ENCODE data around the gene DNAJA4. TPM values are rescaled to one million over a fixed set of nuclear protein-coding genes. Genes with fewer than 3 reads are reported as not detected.

The DNAJA4 gene
- total RNA-seq, 1 donor from 2014 or later = 22.3 TPM

DNA sequence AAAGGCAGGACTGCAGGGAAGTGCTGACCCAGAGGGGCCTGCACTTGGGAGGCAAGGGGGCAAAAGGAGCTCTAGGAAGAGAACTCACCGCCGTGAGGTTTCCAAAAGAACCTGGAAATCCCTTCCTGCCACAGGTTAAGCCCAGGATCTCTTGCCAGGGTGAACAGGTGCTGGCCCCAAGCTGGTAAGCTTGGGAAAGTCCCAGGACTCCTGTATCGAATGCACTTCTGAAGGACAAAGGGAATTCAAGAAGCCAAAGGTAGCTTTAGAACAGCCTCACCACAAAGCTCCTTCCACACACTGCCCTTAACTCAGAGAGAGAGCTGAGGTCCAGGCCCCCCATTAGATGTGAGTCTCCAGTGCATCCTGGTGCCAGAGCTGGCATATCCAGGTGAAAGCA, 46.9 kb downstream of the DNAJA4 start:
- Mint-ChIP-seq H3K36me3 (ENCODE audit: low read depth) (no peaks in the 10 kb centered on the region), H3K4me1 (no peaks in the 10 kb centered on the region), H3K27ac (no peak overlapping the region), H3K4me3 (no peak overlapping the region), H3K9me3 (no peaks in the 10 kb centered on the region), H3K27me3 (peaks cover 9% of the 10 kb centered on the region)
- ChIA-PET CTCF (no interaction called here), POLR2A (no interaction called here)
- intact Hi-C loops (cut with micrococcal nuclease) = no loop called here
- ATAC-seq (ENCODE audit: low read depth) = no peak
- TF ChIP-seq, protein P1, sequence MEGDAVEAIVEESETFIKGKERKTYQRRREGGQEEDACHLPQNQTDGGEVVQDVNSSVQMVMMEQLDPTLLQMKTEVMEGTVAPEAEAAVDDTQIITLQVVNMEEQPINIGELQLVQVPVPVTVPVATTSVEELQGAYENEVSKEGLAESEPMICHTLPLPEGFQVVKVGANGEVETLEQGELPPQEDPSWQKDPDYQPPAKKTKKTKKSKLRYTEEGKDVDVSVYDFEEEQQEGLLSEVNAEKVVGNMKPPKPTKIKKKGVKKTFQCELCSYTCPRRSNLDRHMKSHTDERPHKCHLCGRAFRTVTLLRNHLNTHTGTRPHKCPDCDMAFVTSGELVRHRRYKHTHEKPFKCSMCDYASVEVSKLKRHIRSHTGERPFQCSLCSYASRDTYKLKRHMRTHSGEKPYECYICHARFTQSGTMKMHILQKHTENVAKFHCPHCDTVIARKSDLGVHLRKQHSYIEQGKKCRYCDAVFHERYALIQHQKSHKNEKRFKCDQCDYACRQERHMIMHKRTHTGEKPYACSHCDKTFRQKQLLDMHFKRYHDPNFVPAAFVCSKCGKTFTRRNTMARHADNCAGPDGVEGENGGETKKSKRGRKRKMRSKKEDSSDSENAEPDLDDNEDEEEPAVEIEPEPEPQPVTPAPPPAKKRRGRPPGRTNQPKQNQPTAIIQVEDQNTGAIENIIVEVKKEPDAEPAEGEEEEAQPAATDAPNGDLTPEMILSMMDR (IDR thresholded peaks at IDR 0.05) = no peak
- no peak for DNase-seq

DNA sequence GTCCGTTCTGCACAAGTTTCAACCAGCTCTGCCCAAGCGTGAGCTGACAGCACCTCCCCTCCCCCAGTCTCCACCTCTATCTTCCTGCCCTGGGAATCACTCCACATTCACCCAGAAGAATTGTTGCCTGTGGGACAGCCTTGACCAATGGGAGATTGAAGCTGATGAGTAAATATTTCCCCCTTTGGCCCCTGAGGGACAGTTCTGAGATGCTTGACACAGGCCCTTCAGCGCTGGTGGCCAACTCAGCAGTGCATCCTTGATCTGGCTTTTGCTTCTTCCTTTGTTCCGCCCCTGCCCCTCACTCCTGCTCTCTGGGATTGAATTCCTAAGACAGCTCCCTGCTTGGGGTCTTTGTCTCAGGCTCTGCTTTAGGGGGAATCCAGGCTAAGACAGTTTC, 48.2 kb downstream of the DNAJA4 start:
- ATAC-seq (ENCODE audit: low read depth) = no peak

DNA sequence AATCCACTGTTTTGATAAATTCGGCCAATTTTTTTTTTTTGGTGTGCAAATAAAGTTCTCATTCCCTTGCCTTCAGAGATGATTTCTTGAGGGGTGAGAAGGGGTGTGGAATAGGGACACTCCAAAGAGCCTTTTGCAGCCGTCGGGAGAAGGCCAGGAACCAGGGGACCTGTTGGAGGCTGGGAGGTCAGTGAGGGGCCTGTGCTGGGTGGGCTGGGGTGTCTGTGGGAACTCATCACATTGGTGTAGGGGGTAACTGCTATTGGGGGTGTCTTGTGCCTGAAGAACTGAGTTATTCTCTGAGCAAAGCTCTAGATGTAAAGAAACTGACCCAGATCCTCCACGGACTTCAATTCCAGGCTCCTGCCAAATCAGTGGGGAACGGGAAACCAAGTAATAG, 48.6 kb downstream of the DNAJA4 start:
- no peak overlapping the region for H3K27ac Mint-ChIP-seq
- no peaks in the 10 kb centered on the region for H3K4me1 Mint-ChIP-seq
- TF ChIP-seq, protein P1 (IDR thresholded peaks at IDR 0.05) = no peak
- no peak for ATAC-seq (ENCODE audit: low read depth)
- ChIA-PET CTCF (no interaction called here), POLR2A (no interaction called here)
- no peaks in the 10 kb centered on the region for H3K36me3 Mint-ChIP-seq (ENCODE audit: low read depth)
- no peak for DNase-seq
- H3K27me3 Mint-ChIP-seq = peaks cover 7% of the 10 kb centered on the region
- intact Hi-C loops (cut with micrococcal nuclease) = no loop called here
- H3K9me3 Mint-ChIP-seq = no peaks in the 10 kb centered on the region
- no peak overlapping the region for H3K4me3 Mint-ChIP-seq

More for the DNA sequence above, 48.2 kb downstream of the DNAJA4 start:
- no peak for DNase-seq
- intact Hi-C loops (cut with micrococcal nuclease) = no loop called here
- peaks cover 7% of the 10 kb centered on the region for H3K27me3 Mint-ChIP-seq
- CTCF ChIA-PET = no interaction called here
- no peaks in the 10 kb centered on the region for H3K36me3 Mint-ChIP-seq (ENCODE audit: low read depth)
- TF ChIP-seq, protein P1 (IDR thresholded peaks at IDR 0.05) = no peak
- POLR2A ChIA-PET = no interaction called here
- H3K9me3 Mint-ChIP-seq = no peaks in the 10 kb centered on the region
- H3K4me3 Mint-ChIP-seq = no peak overlapping the region
- no peaks in the 10 kb centered on the region for H3K4me1 Mint-ChIP-seq
- H3K27ac Mint-ChIP-seq = no peak overlapping the region

- POLR2A ChIA-PET = no interaction called here
- Mint-ChIP-seq H3K4me3 (no peak overlapping the region), H3K4me1 (no peaks in the 10 kb centered on the region), H3K9me3 (no peaks in the 10 kb centered on the region), H3K27ac (no peak overlapping the region), H3K36me3 (ENCODE audit: low read depth) (no peaks in the 10 kb centered on the region), H3K27me3 (peaks cover 5% of the 10 kb centered on the region)
- ATAC-seq (ENCODE audit: low read depth) = no peak
- TF ChIP-seq, protein P1 (IDR thresholded peaks at IDR 0.05) = no peak
- CTCF ChIA-PET = no interaction called here
- intact Hi-C loops (cut with micrococcal nuclease) = no loop called here
- DNase-seq = no peak
These were observed 49.0 kb downstream of the DNAJA4 start for GRCh38 chr15:78313383-78313782.

GRCh38 chr15:78314181-78314581, 49.8 kb downstream of the DNAJA4 start:
- intact Hi-C loops (cut with micrococcal nuclease) = no loop called here
- ChIA-PET CTCF (no interaction called here), POLR2A (no interaction called here)
- H3K36me3 Mint-ChIP-seq (ENCODE audit: low read depth) = no peaks in the 10 kb centered on the region
- H3K9me3 Mint-ChIP-seq = no peaks in the 10 kb centered on the region
- TF ChIP-seq, protein P1 (IDR thresholded peaks at IDR 0.05) = no peak
- no peak for DNase-seq
- H3K27ac Mint-ChIP-seq = no peak overlapping the region
- H3K4me3 Mint-ChIP-seq = no peak overlapping the region
- H3K27me3 Mint-ChIP-seq = peaks cover 2% of the 10 kb centered on the region
- ATAC-seq (ENCODE audit: low read depth) = no peak
- no peaks in the 10 kb centered on the region for H3K4me1 Mint-ChIP-seq
